Prostate gland (tissue), 2 donors: ENCODE data around the gene SLAMF1.

Experiments used
- POLR2A ChIP-seq: fragments of 450-650 bp; IDR thresholded peaks from one replicate; pipeline ENCODE4 v1.6.1; 2016; ENCODE audit warnings: antibody characterized with exemption, mild to moderate bottlenecking
- TF ChIP-seq, protein P1 (sequence below), 4 experiments: fragments of 200-600 bp in 2 of 4; fragments of 450-650 bp in 2 of 4; sonication (generic) in 2 of 4; IDR thresholded peaks; 1 replicate in 3 of 4; 2 replicates in 1 of 4; pipeline ENCODE4 v1.5.1; 2016 to 2019; ENCODE audit warnings: antibody characterized with exemption in 4 of 4, mild to moderate bottlenecking in 2 of 4, moderate library complexity in 2 of 4

DNA sequence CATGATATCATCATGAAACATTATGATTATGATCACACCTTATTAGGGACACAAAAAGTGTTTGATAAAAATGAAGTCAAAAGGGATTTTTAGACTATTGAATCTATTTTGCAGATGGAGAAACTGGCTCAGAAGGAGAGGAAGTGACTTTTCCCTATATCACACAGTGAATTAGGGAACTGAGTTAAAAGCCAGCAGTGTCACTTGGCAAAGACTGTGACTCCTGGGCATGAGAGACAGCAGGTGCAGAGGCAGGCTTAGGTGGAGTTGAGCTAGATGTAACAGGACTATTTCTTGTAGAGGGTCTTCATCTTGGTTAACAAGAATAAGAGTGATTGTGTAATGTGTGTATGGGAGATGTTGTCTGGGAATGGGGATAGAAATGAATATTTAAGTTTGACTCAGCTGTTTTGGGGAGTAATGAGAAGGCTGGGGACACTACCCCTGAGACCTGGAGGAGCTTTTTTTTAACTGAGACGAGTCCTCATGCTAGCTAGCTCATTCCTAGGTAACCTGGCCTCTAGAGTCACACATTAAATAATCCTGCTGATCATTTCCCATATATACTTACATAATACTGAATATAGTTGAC lies 66.5 kb downstream of the SLAMF1 start:
- TF ChIP-seq, protein P1, sequence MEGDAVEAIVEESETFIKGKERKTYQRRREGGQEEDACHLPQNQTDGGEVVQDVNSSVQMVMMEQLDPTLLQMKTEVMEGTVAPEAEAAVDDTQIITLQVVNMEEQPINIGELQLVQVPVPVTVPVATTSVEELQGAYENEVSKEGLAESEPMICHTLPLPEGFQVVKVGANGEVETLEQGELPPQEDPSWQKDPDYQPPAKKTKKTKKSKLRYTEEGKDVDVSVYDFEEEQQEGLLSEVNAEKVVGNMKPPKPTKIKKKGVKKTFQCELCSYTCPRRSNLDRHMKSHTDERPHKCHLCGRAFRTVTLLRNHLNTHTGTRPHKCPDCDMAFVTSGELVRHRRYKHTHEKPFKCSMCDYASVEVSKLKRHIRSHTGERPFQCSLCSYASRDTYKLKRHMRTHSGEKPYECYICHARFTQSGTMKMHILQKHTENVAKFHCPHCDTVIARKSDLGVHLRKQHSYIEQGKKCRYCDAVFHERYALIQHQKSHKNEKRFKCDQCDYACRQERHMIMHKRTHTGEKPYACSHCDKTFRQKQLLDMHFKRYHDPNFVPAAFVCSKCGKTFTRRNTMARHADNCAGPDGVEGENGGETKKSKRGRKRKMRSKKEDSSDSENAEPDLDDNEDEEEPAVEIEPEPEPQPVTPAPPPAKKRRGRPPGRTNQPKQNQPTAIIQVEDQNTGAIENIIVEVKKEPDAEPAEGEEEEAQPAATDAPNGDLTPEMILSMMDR (IDR thresholded peaks at IDR 0.05), result no peak
- no peak for TF ChIP-seq POLR2A
